ENCODE results near the gene ASCC3. TPM values are rescaled to one million over a fixed set of nuclear protein-coding genes. Genes with fewer than 3 reads are reported as not detected.
"Not testable (repeated sequence)": the region's sequence is repeated elsewhere in the genome, so short reads cannot be mapped to it uniquely, and the experiment has no call there.

The ASCC3 gene
- total RNA-seq, 4 donors from 2014 or later: 21.2 to 41.4 (median 28.5) TPM

DNA sequence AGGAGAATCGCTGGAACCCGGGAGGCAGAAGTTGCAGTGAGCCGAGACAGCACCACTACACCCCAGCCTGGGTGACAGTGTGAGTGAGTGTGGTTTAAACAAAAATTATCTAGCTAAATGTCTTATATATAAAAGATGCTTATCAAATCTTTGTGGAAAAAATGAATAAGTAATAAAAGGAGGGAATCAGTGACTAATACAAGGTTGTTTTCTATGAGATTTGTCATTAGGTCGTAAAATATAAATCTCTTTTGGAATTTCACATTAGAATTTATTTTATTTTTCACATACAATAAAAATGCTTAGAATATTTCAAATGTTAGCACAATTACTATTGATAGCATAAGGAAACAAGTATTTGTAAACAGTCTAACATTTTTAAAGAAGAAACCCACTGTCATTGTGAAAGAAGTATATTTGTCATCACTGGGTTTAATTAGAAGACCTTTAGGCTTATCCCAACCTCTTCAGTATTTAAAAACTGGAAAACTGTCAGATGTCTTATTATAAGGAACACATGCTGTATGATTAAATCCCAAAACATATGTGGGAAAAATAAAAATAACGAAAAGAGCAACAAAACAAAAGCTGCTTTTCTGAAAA, 47.1 kb downstream of the ASCC3 start:
- no peaks in the 10 kb centered on the region for H3K27me3 ChIP-seq
- H3K4me3 ChIP-seq: no peak overlapping the region
- TF ChIP-seq, protein P1, sequence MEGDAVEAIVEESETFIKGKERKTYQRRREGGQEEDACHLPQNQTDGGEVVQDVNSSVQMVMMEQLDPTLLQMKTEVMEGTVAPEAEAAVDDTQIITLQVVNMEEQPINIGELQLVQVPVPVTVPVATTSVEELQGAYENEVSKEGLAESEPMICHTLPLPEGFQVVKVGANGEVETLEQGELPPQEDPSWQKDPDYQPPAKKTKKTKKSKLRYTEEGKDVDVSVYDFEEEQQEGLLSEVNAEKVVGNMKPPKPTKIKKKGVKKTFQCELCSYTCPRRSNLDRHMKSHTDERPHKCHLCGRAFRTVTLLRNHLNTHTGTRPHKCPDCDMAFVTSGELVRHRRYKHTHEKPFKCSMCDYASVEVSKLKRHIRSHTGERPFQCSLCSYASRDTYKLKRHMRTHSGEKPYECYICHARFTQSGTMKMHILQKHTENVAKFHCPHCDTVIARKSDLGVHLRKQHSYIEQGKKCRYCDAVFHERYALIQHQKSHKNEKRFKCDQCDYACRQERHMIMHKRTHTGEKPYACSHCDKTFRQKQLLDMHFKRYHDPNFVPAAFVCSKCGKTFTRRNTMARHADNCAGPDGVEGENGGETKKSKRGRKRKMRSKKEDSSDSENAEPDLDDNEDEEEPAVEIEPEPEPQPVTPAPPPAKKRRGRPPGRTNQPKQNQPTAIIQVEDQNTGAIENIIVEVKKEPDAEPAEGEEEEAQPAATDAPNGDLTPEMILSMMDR (IDR thresholded peaks at IDR 0.05): no peak
- 91 to 97% methylated on average over 3 to 5 of the region's 5 CpGs for WGBS, 2 donors (ENCODE audit: low coverage in 1 of 2)
- no peaks in the 10 kb centered on the region for H3K9me3 ChIP-seq
- peaks cover 0 to 6% of the 10 kb centered on the region in 2 donors for H3K36me3 ChIP-seq
- H3K27ac ChIP-seq: no peak overlapping the region
- no peak for ATAC-seq
- H3K4me1 ChIP-seq: no peaks in the 10 kb centered on the region

DNA sequence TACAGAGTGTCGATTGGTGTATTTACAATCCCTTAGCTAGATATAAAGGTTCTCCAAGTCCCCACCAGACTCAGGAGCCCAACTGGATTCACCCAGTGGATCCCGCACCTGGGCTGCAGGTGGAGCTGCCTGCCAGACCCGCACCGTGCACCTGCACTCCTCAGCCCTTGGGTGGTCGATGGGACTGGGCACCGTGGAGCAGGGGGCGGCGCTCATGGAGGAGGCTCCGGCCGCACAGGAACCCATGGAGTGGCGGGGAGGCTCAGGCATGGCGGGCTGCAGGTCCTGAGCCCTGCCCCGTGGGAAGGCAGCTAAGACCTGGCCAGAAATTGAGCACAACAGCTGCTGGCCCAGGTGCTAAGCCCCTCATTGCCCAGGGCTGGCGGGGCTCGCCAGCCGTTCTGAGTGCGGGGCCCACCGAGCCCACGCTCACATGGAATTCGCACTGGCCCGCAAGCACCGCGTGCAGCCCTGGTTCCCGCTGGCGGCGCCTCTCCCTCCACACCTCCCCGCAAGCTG, 52.0 kb downstream of the ASCC3 start:
- not testable (repeated sequence) for H3K4me1 ChIP-seq, H3K27me3 ChIP-seq, H3K4me3 ChIP-seq, H3K9me3 ChIP-seq, H3K27ac ChIP-seq, ATAC-seq
- H3K36me3 ChIP-seq: peaks cover 0 to 16% of the 10 kb centered on the region in 2 donors
- WGBS, 2 donors (ENCODE audit: low coverage in 1 of 2): 99% methylated on average over 9 of the region's 27 CpGs; no CpG with 5 or more reads in 1 of the 2 donors

DNA sequence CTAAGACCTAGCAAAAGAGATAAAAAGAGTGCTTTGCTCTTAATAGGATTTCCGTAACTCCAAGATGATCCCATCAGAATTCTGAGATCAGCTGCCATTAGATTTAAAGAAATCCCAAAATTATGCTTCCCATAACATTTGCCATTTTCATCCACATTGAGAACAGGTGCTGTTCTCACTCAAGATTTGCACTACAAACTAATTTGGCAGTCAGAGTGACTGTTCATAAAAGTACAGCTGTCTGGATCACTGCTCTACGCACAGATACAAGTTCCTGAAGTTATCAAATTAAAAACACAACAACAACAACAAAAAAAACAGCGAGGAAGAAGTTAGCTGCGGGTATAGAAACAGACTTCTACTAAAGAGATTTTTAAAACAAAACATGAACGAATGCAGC, 58.1 kb downstream of the ASCC3 start:
- H3K27me3 ChIP-seq: no peaks in the 10 kb centered on the region
- H3K27ac ChIP-seq: no peak overlapping the region
- H3K4me1 ChIP-seq: no peaks in the 10 kb centered on the region
- TF ChIP-seq POLR2A (IDR thresholded peaks at IDR 0.05) (no peak), POLR2AphosphoS5 (IDR thresholded peaks at IDR 0.05) (no peak), EP300 (IDR thresholded peaks at IDR 0.05) (no peak)
- TF ChIP-seq, protein P1 (IDR thresholded peaks at IDR 0.05): no peak
- no peaks in the 10 kb centered on the region for H3K9me3 ChIP-seq
- peaks cover 0 to under 1% of the 10 kb centered on the region in 2 donors for H3K36me3 ChIP-seq
- 81 to 88% methylated on average over 4 to 5 of the region's 5 CpGs for WGBS, 2 donors (ENCODE audit: low coverage in 1 of 2)
- H3K4me3 ChIP-seq: no peak overlapping the region
- ATAC-seq: no peak

DNA sequence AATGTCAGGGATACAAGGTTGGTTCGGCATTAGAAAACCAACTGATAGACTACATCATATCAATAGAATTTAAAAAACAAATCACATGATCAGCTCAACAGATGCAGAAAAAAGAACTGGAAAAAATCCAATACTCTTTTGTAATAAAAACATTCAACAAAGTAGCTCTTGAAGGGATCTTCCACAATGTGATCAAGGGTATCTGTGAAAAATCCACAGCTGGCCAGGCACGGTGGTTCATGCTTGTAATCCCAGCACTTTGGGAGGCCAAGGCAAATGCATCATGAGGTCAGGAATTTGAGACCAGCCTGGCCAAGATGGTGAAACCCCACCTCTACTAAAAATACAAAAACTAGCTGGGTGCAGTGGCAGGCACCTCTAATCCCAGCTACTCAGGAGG, 63.1 kb downstream of the ASCC3 start:
- 94% methylated on average over 2 of the region's 2 CpGs for WGBS, 2 donors (ENCODE audit: low coverage in 1 of 2)
- Histone ChIP-seq H3K9me3 (no peaks in the 10 kb centered on the region), H3K27ac (no peak overlapping the region), H3K36me3 (no peaks in the 10 kb centered on the region), H3K27me3 (no peaks in the 10 kb centered on the region), H3K4me1 (no peaks in the 10 kb centered on the region), H3K4me3 (no peak overlapping the region)
- no peak for ATAC-seq
- no peak for TF ChIP-seq POLR2A (IDR thresholded peaks at IDR 0.05)
- no peak for TF ChIP-seq EP300 (IDR thresholded peaks at IDR 0.05)

DNA sequence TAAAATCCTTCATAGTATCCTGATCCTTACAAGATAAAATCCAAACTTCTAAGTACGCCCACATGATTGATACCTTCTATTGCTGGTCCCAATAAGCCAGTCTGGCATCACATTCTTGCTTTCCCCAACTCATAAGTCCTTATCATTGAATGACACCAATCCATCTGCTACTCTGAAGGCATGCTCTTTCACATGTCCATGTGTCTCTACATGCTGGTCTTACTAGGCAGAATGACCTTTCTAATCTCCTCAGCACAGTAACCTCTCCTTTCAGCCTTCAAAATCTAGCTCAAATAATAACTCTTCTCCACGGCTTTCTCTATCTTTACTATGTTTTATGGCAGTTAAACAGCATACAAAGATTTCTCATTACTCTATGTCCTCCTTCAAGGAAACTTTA, 71.1 kb downstream of the ASCC3 start:
- ATAC-seq: no peak
- 88 to 89% methylated on average over 2 of the region's 2 CpGs for WGBS, 2 donors (ENCODE audit: low coverage in 1 of 2)
- Histone ChIP-seq H3K36me3 (no peaks in the 10 kb centered on the region), H3K27me3 (no peaks in the 10 kb centered on the region), H3K27ac (no peak overlapping the region), H3K4me3 (no peak overlapping the region), H3K4me1 (peaks cover 0 to 5% (median 0%) of the 10 kb centered on the region in 3 donors), H3K9me3 (no peaks in the 10 kb centered on the region)
- TF ChIP-seq POLR2AphosphoS5 (IDR thresholded peaks at IDR 0.05): no peak
- TF ChIP-seq EP300 (IDR thresholded peaks at IDR 0.05): no peak
- TF ChIP-seq, protein P1 (IDR thresholded peaks at IDR 0.05): no peak
- no peak for TF ChIP-seq POLR2A (IDR thresholded peaks at IDR 0.05)

DNA sequence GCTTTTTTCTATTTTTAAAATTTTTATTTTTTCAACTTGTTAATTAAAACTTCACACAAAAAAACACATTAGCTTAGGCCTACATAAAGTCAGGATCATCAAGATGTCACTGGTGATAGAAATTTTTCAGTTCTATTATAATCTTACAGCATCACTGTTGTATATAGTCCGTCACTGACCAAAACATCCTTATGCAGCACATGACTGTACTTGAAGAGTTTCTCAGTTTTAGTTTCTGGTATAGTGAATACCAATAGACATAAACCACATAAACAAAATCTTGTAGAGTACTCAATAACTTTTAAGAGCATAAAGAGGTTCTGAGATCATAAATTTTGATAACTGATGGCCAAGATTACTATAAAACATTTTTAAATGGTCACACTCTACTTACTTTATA, 71.8 kb downstream of the ASCC3 start:
- H3K27ac ChIP-seq: no peak overlapping the region
- no peak for TF ChIP-seq POLR2A (IDR thresholded peaks at IDR 0.05)
- TF ChIP-seq POLR2AphosphoS5 (IDR thresholded peaks at IDR 0.05): no peak
- TF ChIP-seq EP300 (IDR thresholded peaks at IDR 0.05): no peak
- TF ChIP-seq, protein P1 (IDR thresholded peaks at IDR 0.05): no peak
- peaks cover 0 to 5% (median 0%) of the 10 kb centered on the region in 3 donors for H3K4me1 ChIP-seq
- ATAC-seq: no peak
- no peaks in the 10 kb centered on the region for H3K27me3 ChIP-seq
- H3K36me3 ChIP-seq: no peaks in the 10 kb centered on the region
- WGBS, 2 donors (ENCODE audit: low coverage in 1 of 2): 91 to 95% methylated on average over 1 of the region's 1 CpG
- no peaks in the 10 kb centered on the region for H3K9me3 ChIP-seq
- no peak overlapping the region for H3K4me3 ChIP-seq
